Astrocyte (in vitro differentiated cells and primary cell): Measurements from ENCODE around the gene TNRC18. TPM values are rescaled to one million over a fixed set of nuclear protein-coding genes. Genes with fewer than 3 reads are reported as not detected.

Experiments
- DNase-seq: peaks from one replicate; pipeline ENCODE4 v3.0.0-alpha.2; 2010; ENCODE audit warnings: low read depth
- FAIRE-seq: peaks from 2 replicates; lab custom pipeline; 2011; peaks lifted over from hg19 to GRCh38; lab: Jason Lieb, UNC
- H2AFZ ChIP-seq: 2 replicates; pipeline ENCODE4 v1.6.0; 2012; ENCODE audit warnings: low read depth, low read length, inconsistent platforms
- H3K27ac ChIP-seq: 2 replicates; pipeline ENCODE4 v1.5.1; 2011; ENCODE audit warnings: low read depth, low read length, inconsistent platforms
- H3K27me3 ChIP-seq: 2 replicates; pipeline ENCODE4 v1.6.0; 2011; ENCODE audit warnings: low read length, inconsistent platforms; ENCODE audit not compliant: insufficient read depth
- H3K36me3 ChIP-seq: 2 replicates; pipeline ENCODE4 v1.5.1; 2011; ENCODE audit warnings: low read length, inconsistent platforms; ENCODE audit not compliant: insufficient read depth
- H3K4me1 ChIP-seq: 2 replicates; pipeline ENCODE4 v1.5.1; 2011; ENCODE audit warnings: low read length, inconsistent platforms; ENCODE audit not compliant: insufficient read depth
- H3K4me2 ChIP-seq: 2 replicates; pipeline ENCODE4 v1.6.0; 2012; ENCODE audit warnings: low read length, inconsistent platforms
- H3K4me3 ChIP-seq: 2 replicates; pipeline ENCODE4 v1.5.1; 2011; ENCODE audit warnings: low read depth, mild to moderate bottlenecking, low read length, inconsistent platforms; ENCODE audit not compliant: insufficient read depth
- H3K79me2 ChIP-seq: 2 replicates; pipeline ENCODE4 v1.6.0; 2012; ENCODE audit warnings: mild to moderate bottlenecking, low read length, inconsistent platforms; ENCODE audit not compliant: insufficient read depth
- H3K9ac ChIP-seq: 2 replicates; pipeline ENCODE4 v1.6.0; 2012; ENCODE audit warnings: mild to moderate bottlenecking, low read length, inconsistent platforms
- H3K9me3 ChIP-seq: 2 replicates; pipeline ENCODE4 v1.5.1; 2012; ENCODE audit warnings: low read depth, mild to moderate bottlenecking, low read length, inconsistent platforms; ENCODE audit not compliant: insufficient read depth
- H4K20me1 ChIP-seq: 2 replicates; pipeline ENCODE4 v1.6.0; 2012; ENCODE audit warnings: low read length, inconsistent platforms; ENCODE audit not compliant: insufficient read depth
- H3K27ac Mint-ChIP-seq: one replicate; pipeline ENCODE4 v1.8.0; 2021; ENCODE audit warnings: mild to moderate bottlenecking, mixed read lengths; ENCODE audit not compliant: unreplicated experiment
- H3K27me3 Mint-ChIP-seq: one replicate; pipeline ENCODE4 v1.8.0; 2021; ENCODE audit warnings: low read depth, mixed read lengths; ENCODE audit not compliant: unreplicated experiment
- H3K36me3 Mint-ChIP-seq: one replicate; pipeline ENCODE4 v1.8.0; 2021; ENCODE audit warnings: low read depth, mixed read lengths; ENCODE audit not compliant: unreplicated experiment
- H3K4me1 Mint-ChIP-seq: one replicate; pipeline ENCODE4 v1.8.0; 2021; ENCODE audit warnings: low read depth, mixed read lengths; ENCODE audit not compliant: unreplicated experiment
- H3K4me3 Mint-ChIP-seq: one replicate; pipeline ENCODE4 v1.8.0; 2021; ENCODE audit warnings: mild to moderate bottlenecking, moderate library complexity, mixed read lengths; ENCODE audit not compliant: unreplicated experiment
- H3K9me3 Mint-ChIP-seq: one replicate; pipeline ENCODE4 v1.8.0; 2021; ENCODE audit warnings: mild to moderate bottlenecking, mixed read lengths; ENCODE audit not compliant: unreplicated experiment
- EZH2 ChIP-seq: IDR thresholded peaks from 2 replicates; pipeline ENCODE4 v1.6.1; 2012; ENCODE audit warnings: mild to moderate bottlenecking, low read length, inconsistent platforms; ENCODE audit not compliant: insufficient read depth
- total RNA-seq: library from RNA; stranded (reverse); gene quantifications from 2 replicates; pipeline ENCODE4 v1.2.1, GENCODE V29; 2021
- TF ChIP-seq, protein P1 (sequence below): IDR thresholded peaks from 2 replicates; pipeline ENCODE4 v1.5.1; 2011; ENCODE audit warnings: low read depth, mild to moderate bottlenecking, inconsistent platforms, low read length, moderate library complexity; ENCODE audit not compliant: insufficient read depth

TNRC18 gene
- total RNA-seq, 1 donor from 2014 or later: 84.3 TPM

GRCh38 chr7:5296015-5296610, 127.5 kb downstream of the TNRC18 start:
- Histone ChIP-seq H3K4me2 (no peak overlapping the region), H3K27me3 (no peaks in the 10 kb centered on the region), H3K27ac (no peak overlapping the region), H4K20me1 (no peaks in the 10 kb centered on the region), H3K4me3 (no peak overlapping the region), H3K9ac (no peak overlapping the region), H3K4me1 (no peaks in the 10 kb centered on the region), H3K79me2 (no peaks in the 10 kb centered on the region), H3K36me3 (no peaks in the 10 kb centered on the region), H2AFZ (no peak overlapping the region), H3K9me3 (peaks cover 3% of the 10 kb centered on the region)
- Mint-ChIP-seq H3K4me3 (peak overlapping the region; percentile 71), H3K27me3 (peaks cover 31% of the 10 kb centered on the region), H3K9me3 (peaks cover 5% of the 10 kb centered on the region), H3K4me1 (no peaks in the 10 kb centered on the region), H3K27ac (no peak overlapping the region), H3K36me3 (peaks cover 8% of the 10 kb centered on the region)
- TF ChIP-seq, protein P1, sequence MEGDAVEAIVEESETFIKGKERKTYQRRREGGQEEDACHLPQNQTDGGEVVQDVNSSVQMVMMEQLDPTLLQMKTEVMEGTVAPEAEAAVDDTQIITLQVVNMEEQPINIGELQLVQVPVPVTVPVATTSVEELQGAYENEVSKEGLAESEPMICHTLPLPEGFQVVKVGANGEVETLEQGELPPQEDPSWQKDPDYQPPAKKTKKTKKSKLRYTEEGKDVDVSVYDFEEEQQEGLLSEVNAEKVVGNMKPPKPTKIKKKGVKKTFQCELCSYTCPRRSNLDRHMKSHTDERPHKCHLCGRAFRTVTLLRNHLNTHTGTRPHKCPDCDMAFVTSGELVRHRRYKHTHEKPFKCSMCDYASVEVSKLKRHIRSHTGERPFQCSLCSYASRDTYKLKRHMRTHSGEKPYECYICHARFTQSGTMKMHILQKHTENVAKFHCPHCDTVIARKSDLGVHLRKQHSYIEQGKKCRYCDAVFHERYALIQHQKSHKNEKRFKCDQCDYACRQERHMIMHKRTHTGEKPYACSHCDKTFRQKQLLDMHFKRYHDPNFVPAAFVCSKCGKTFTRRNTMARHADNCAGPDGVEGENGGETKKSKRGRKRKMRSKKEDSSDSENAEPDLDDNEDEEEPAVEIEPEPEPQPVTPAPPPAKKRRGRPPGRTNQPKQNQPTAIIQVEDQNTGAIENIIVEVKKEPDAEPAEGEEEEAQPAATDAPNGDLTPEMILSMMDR: no peak
- no peak for TF ChIP-seq EZH2
- FAIRE-seq (no peak), DNase-seq (no peak)

GRCh38 chr7:5295039-5296014, 128.3 kb downstream of the TNRC18 start:
- no peak overlapping the region for H3K9ac ChIP-seq
- no peak for TF ChIP-seq EZH2
- TF ChIP-seq, protein P1: no peak
- H3K27me3 ChIP-seq: no peaks in the 10 kb centered on the region
- no peak overlapping the region for H3K27ac Mint-ChIP-seq
- H3K79me2 ChIP-seq: no peaks in the 10 kb centered on the region
- peaks cover 3% of the 10 kb centered on the region for H3K9me3 ChIP-seq
- no peaks in the 10 kb centered on the region for H3K4me1 Mint-ChIP-seq
- no peaks in the 10 kb centered on the region for H3K36me3 ChIP-seq
- no peak for FAIRE-seq
- H2AFZ ChIP-seq: no peak overlapping the region
- H3K27me3 Mint-ChIP-seq: peaks cover 31% of the 10 kb centered on the region
- H3K4me2 ChIP-seq: no peak overlapping the region
- H3K4me3 ChIP-seq: no peak overlapping the region
- no peaks in the 10 kb centered on the region for H4K20me1 ChIP-seq
- no peak overlapping the region for H3K4me3 Mint-ChIP-seq
- H3K27ac ChIP-seq: no peak overlapping the region
- H3K36me3 Mint-ChIP-seq: peaks cover 8% of the 10 kb centered on the region
- no peak for DNase-seq
- peaks cover 5% of the 10 kb centered on the region for H3K9me3 Mint-ChIP-seq
- H3K4me1 ChIP-seq: no peaks in the 10 kb centered on the region
